G401.6 (cell line): ENCODE data around the gene TCIRG1.

Experiments
- FAIRE-seq: peaks from 2 replicates; lab custom pipeline; 2012; peaks lifted over from hg19 to GRCh38; lab: Jason Lieb, UNC

Gene TCIRG1

DNA sequence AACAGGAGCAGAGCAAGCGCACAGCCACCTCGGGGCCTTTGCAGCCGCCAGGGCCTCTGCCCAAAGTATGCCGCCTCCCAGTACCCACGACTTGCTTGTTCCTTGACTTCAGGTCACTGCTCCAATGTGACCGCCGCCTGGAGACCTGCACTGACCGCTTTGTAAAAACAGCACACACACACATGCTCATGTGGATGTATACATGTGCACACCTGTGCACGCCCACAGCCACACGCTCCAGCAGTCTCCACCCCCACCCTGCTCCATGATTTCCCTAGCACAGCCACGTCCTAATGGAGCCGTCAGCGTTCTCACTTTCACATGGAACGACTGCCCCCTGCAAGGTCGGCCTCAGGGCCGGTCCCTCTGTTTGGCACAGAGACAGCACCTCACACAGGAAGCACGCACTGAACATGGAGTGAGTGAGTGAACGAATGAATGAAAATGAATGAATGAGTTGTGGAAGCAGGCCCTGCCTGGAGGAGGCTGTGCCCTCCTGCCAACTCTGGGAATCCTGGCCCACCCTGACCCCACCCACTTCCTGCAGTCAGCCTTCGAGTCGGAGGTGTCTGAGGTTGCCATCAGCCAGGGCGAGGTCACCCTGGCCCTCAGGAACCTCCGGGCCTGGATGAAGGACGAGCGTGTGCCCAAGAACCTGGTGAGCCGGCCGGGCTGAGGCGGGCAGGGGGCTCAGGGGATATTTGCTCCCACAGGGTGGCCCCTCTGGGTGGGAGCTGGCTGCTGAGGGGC lies 20.7 kb upstream of the TCIRG1 start:
- FAIRE-seq = no peak

DNA sequence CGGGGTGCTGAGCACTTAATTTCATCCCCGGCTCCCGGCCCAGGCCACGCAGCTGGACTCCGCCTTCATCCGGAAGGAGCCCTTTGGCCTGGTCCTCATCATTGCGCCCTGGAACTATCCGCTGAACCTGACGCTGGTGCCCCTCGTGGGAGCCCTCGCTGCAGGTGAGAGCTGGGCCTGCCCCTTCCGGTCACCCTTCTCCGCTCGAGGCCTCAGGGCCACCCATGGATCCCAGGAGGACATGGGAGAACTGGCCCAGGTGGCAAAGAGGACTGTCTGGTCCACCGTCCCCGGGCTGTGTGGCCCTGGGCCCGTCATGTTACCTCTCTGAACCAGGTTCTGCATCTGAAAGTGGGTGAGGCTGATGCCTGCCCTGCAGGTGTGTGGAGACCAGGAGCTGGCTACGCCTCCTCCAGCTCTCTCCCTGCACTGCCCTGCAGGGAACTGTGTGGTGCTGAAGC lies 20.1 kb upstream of the TCIRG1 start:
- FAIRE-seq = no peak

DNA sequence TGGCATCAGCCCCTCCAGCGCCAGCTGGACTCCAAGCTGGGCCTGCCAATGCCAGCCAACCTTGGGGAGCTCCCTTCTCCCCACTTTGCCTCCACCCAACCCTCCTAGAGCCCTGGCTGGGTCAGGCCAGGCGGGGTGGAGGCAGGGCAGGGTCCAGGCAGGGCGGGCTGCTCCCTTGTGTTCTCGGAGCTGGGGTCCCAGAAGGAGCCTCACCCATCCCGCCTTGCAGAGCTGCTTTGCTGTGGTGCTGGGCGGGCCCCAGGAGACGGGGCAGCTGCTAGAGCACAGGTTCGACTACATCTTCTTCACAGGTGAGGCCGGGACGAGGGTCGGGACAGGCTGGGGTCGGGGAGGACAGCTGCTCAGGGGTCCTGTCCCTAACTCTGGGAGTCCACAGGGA lies 19.3 kb upstream of the TCIRG1 start:
- no peak for FAIRE-seq

DNA sequence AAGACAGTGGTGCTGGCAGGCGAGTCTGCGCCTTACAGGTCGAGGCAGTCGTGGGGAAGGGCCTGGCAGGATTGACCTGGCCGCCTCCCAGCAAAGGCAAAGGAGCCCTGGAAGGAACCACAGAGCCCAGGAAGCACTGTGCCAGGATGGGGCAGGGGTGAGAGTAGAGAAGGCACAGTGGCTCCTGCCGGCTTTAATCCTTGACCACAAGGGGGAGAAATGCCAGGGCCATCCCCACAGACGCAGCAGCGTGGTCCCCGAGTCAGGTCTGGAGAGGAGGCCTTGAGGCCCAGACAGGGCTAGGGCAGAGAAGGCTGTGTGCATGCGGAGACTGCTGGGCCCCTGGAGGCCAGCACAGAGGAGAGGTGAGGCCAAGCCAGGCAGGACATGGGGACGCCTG lies 18.2 kb upstream of the TCIRG1 start:
- FAIRE-seq = no peak

DNA sequence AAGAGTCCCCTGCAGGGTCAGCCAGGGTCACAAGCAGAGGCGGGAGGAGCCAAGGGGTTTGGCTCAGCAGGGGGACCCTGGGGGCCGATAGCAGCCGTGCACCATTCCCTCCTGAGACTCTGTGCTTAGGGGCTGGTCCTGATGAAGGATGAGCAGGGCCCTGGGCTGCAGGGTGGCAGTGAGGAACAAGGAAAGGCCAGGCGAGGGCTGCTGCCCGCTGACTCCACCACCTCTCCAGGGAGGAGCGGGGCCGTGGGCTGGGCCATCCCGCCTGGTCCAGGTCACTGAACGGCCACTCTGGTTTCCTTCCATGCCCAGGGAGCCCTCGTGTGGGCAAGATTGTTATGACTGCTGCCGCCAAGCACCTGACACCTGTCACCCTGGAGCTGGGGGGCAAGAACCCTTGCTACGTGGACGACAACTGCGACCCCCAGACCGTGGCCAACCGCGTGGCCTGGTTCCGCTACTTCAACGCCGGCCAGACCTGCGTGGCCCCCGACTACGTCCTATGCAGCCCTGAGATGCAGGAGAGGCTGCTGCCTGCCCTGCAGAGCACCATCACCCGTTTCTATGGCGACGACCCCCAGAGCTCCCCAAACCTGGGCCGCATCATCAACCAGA lies 17.5 kb upstream of the TCIRG1 start:
- FAIRE-seq = no peak

DNA sequence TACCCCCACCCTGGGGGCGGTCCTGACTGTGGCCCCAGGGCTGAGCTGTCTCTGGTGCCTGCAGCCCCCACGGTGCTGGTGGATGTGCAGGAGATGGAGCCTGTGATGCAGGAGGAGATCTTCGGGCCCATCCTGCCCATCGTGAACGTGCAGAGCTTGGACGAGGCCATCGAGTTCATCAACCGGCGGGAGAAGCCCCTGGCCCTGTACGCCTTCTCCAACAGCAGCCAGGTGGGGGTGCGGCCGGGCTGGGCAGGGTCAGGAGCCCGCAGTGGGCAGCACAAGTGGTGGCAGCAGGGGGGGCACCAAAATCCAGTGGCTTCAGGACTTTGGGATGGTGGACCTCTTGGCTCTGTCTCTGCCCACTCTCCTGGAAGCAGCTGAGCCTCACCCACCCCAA lies 16.3 kb upstream of the TCIRG1 start:
- FAIRE-seq = no peak

DNA sequence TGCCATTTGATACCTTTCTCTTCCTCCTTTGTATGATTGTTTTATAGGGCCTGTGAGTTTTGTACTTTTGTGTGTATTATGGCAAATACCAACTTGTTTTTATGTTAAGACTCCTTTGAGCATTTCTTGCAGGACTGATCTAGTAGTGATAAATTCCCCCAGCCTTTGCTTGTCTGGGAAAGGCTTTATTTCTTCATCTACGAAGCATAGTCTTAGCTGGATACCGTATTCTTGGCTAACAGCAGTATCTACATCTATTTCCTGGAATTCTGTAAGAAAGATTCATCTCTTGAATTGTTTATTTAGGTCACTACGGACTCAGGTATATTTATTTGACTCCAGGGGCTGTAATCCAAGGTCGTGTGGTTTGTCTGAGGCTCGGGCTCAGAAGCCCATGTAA lies 14.3 kb upstream of the TCIRG1 start:
- no peak for FAIRE-seq

DNA sequence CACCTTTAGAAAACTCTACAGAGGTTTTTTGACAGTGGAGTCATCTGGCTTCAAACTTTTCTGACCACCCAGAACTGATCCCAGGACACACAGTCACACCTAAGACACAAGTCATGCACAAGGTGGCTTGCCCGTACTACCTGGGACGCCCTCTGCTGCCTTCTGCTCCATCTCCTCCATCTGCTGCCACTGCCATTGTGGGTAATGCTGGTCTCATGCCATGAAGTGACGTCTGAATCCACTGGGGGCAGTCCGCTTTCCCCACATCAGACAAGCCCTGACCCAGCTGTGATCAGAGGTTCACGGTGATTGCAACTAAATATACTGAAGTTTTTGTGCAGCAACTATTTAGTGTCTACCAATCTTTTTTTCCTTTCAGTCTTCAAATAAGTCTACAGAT lies 13.8 kb upstream of the TCIRG1 start:
- no peak for FAIRE-seq

DNA sequence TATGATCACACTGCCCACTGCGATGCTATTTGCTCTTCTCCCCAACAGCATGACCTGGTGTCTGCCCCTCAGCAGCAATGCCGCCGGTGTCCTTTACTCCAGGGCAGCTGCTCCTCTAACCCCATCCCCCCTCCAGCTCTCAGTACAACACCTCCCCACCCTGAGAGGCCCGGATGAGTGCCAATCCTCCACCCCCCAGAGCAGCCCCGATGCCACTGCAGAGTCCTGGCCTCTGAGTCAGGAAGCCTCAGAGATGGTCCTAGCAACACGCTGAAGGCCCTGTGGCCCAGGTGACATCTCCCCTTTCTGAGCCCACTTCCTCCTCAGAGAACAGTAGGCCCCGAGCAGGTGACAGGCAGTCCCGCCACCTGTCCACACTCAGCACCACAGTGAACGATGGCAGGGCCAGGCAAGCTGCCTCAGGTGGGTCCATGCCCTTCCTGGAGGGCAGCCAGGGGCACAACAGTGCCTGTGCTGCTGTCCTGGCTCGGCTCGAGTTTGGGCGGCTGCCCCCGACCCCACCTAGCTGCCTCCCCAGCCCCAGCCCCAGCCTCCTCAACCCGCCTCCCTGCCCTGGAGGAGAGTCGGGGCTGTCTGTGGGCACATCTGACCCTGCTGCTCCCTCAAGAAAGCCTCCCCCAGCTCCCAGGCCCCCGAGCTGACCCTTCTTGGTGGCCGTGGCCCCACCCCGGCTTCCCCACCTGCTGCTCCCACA lies 12.3 kb upstream of the TCIRG1 start:
- FAIRE-seq = no peak

DNA sequence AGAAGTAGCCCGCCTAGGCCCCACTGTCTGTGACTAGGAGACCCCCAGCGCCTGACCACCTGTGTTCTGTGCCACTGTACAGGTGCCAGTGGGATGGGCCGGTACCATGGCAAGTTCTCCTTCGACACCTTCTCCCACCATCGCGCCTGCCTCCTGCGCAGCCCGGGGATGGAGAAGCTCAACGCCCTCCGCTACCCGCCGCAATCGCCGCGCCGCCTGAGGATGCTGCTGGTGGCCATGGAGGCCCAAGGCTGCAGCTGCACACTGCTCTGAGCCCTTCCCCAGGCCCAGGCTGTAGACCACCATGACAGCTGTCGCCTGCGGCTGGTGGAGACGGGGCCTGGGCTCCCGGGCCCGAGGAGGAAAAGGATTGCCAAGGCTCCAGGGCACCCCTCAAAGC lies 11.2 kb upstream of the TCIRG1 start:
- FAIRE-seq = no peak

DNA sequence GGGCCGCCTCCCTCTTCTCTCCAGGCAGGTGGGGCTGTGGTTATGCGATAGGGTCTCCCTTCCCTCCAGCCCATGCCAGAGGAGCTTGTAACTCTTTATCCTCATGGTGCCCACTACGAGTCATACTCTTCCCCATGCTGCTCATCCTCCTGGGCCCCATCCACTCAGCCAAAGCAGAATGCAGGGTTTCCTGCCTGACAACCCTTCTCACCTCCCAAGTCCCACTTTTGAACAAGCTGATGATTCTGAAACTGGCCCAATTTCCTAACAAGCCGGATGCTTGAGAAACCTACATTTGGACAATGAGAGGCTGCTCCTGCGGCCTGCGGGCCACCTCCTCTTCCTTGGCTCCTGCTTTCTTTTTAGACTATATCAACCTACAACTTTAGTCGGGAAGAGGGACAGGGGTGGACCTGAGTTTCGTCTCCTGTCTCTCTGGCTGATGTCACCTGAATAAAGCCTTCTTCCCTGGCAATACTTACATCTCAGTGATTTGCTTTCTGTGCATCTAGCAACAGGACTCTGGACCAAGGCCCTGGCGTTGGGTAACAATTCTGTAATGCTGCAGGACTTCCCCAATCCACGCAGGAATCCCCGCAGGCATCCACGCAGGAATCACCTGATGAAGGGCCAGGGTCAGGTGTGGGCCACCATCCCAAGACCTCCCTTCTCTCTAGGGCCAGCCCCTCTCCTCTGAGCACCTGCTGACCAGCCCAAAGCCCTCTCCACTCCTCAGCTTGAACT lies 9.9 kb upstream of the TCIRG1 start:
- FAIRE-seq = no peak

DNA sequence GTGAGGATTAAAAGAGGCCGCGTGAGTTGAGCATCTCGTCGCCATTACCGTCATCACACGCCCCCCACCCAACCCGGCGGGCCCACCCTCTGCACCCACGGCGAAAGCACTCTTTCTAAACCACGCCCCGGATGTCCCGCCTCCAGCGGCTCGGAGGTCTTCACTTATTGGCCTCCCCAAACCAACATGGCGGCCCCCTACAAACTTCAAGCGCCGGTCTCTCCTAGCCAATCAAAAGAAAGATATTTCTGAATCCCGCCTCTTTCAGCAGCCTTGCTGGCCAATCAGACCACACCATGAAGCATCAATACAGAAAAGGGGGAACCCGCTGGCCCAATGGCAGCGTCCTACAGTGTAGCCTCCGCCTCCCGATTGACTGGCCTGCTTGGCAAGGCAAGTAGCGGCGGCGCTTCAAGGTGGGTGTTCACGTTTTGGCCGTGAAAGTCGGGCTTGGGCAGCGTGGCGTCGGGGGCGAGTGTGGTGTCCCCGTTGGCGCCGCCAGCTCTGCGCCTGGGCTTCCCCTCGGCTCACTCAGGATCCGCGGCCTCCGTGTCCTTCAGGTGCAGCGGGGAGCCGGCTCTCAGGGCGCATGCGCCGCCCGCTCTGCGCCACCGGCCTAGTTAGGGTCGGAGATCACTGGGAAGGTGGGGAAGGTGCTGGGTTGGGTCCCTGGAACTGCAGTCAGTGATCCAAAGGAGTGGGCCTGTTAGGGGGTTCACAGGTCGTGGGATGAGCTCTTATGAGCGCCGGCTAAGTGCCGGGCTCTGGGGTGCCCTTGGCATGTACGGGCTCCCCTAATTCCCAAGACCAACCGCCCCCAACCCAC lies 8.3 kb upstream of the TCIRG1 start, which contains the start of gene NDUFS8:
Gene NDUFS8, plus strand, starts transcription at position 364 of the 826 bp plus-strand sequence. CDS start 1,471 bp downstream, outside the sequence.
- peak; percentile 99 for FAIRE-seq

DNA sequence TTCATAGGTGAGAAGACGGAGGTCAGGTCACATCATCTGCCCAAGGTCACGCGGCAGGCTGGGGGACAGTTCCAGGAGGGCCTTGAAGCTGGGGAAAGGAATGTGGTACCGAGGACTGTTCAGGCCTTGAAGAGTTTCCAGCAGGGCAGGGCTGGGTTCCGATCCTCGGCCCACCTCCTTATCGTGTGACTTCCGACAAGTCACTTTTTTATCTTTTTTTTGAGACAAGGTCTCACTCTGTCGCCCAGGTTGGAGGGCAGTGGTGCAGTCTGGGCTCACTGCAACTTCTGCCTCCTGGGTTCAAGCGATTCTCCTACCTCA lies 7.7 kb upstream of the TCIRG1 start:
- FAIRE-seq = no peak

DNA sequence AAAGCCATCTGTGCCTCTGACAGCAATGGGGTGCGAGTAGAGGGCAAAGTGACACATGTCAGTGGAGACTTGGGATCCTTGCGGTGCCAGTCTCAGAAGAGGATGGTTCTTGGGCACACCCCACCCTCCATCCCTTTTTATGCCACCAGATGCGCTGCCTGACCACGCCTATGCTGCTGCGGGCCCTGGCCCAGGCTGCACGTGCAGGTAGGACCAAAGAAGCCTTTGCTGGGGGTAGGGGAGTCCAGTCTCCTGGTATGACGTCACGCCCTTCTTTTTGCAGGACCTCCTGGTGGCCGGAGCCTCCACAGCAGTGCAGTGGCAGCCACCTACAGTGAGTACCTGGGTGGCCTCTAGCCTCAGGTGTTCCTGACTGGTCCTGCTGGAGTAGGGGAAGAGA lies 6.8 kb upstream of the TCIRG1 start:
- no peak for FAIRE-seq

DNA sequence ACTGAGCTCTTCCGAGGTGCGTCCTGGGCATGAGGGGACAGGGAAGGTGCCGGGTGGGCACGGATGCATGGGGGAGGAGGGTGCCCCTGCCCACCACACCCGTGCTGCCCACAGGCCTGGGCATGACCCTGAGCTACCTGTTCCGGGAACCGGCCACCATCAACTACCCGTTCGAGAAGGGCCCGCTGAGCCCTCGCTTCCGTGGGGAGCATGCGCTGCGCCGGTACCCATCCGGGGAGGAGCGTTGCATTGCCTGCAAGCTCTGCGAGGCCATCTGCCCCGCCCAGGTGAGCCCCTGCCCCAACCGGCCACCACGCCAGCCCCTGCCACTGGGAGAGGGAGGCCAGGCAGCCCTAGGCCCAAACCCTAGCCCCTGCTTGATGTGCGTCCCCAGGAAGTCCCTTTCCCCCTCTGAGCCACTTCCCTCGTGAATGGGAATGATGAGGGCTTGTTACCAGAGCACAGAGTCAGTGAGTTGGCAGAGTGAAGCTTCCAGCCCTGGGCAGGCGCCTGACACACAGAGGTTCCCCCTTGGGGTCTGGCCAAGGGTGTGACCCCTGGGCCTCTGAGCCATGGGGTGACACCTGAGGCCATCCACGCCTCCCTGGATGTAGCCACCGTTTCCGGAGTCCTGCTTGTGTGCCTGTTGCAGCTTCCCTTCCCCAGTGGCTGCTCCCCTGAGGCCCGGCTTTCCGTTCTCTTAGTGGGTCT lies 5.7 kb upstream of the TCIRG1 start:
- no peak for FAIRE-seq

DNA sequence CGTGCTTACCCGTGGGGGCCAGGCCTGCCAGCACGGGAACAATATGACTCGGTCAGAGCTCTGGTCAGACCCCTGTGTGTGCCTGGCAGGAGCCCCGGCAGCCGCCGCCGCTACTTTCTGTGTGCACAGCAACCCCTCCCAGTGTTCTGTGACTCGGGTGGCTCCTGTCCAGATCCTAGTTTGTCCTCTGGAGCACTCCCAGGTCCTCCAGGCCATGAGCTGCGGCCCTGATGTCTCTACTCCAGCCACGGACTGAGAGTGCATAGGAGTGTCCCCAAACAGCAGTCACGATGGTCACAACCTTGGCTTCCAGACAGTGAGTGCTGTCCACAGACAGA lies 5.1 kb upstream of the TCIRG1 start:
- no peak for FAIRE-seq

DNA sequence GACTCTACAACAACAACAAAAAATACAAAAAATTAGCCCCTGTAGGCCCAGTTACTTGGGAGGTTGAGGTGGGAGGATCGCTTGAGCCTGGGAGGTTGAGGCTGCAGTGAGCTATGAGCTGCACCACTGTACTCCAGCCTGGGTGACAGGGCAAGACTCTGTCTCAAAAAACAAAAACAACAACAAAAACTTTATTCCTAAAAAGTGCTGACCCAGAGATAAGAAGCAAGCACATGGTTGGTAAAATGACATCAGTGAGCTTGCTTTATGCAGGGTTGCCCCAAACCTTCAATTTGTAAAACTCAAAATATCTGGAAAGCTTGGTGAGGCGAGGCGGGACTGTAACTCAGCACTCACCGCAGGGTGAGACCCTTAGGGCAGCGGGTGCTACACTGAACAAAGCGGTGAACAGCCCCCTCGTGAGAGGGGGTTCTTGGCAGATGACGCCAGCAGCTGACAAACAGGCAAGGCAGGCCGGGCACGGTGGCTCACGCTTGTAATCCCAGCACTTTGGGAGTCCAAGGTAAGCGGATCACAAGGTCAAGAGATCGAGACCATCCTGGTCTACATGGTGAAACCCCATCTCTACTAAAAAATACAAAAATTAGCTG lies 3.5 kb upstream of the TCIRG1 start:
- no peak for FAIRE-seq

DNA sequence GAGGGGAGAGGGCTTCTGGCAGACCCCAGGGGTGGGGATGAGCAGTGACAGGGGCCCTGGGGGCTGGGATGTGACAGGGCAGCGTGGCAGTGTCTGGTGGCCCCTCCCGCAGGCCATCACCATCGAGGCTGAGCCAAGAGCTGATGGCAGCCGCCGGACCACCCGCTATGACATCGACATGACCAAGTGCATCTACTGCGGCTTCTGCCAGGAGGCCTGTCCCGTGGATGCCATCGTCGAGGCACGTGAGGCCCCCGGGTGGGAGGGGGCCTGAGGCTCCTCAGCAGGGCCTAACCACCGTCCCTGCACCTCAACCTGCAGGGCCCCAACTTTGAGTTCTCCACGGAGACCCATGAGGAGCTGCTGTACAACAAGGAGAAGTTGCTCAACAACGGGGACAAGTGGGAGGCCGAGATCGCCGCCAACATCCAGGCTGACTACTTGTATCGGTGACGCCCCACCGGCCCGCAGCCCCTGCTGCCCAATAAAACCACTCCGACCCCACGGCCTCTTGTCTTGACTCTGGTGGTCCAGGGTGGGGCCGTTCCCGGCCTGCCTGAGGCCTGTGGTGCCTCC lies 2.6 kb upstream of the TCIRG1 start:
- no peak for FAIRE-seq

DNA sequence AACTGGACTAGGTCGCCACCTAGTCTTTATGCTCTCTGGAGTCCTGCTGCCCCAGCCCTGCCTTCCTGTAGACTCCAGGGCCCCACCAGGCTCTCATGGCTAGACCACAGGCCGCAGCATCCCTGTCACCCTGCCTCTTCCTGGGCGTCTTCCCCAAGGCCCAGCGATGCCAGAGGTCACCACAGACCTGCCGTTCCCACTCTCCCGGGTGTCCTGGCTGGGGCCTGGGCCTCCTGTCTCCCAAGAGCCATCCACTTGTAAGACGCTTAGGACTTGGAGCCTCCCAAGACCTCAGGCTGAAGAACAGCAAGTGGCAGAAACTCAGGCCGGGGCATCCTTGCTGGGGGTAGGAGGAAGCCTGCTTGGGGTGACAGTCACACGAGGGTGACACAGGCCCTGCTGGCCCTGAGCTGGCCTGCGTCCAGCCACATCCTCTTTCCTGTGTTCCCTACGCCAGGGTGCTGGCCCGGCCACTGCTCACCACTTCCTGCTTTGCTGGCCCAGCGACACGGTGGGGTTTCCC lies 2.0 kb upstream of the TCIRG1 start:
- no peak for FAIRE-seq
